Astrocyte (in vitro differentiated cells and primary cell): ENCODE data around the gene TSPAN2. TPM values are rescaled to one million over a fixed set of nuclear protein-coding genes. Genes with fewer than 3 reads are reported as not detected.
A peak's percentile ranks its signal among the peaks of the same experiment; 100 is the strongest.

Source experiments
- DNase-seq: peaks from one replicate; pipeline ENCODE4 v3.0.0-alpha.2; 2010; ENCODE audit warnings: low read depth
- FAIRE-seq: peaks from 2 replicates; lab custom pipeline; 2011; peaks lifted over from hg19 to GRCh38; lab: Jason Lieb, UNC
- H2AFZ ChIP-seq: 2 replicates; pipeline ENCODE4 v1.6.0; 2012; ENCODE audit warnings: low read depth, low read length, inconsistent platforms
- H3K27ac ChIP-seq: 2 replicates; pipeline ENCODE4 v1.5.1; 2011; ENCODE audit warnings: low read depth, low read length, inconsistent platforms
- H3K27me3 ChIP-seq: 2 replicates; pipeline ENCODE4 v1.6.0; 2011; ENCODE audit warnings: low read length, inconsistent platforms; ENCODE audit not compliant: insufficient read depth
- H3K36me3 ChIP-seq: 2 replicates; pipeline ENCODE4 v1.5.1; 2011; ENCODE audit warnings: low read length, inconsistent platforms; ENCODE audit not compliant: insufficient read depth
- H3K4me1 ChIP-seq: 2 replicates; pipeline ENCODE4 v1.5.1; 2011; ENCODE audit warnings: low read length, inconsistent platforms; ENCODE audit not compliant: insufficient read depth
- H3K4me2 ChIP-seq: 2 replicates; pipeline ENCODE4 v1.6.0; 2012; ENCODE audit warnings: low read length, inconsistent platforms
- H3K4me3 ChIP-seq: 2 replicates; pipeline ENCODE4 v1.5.1; 2011; ENCODE audit warnings: low read depth, mild to moderate bottlenecking, low read length, inconsistent platforms; ENCODE audit not compliant: insufficient read depth
- H3K79me2 ChIP-seq: 2 replicates; pipeline ENCODE4 v1.6.0; 2012; ENCODE audit warnings: mild to moderate bottlenecking, low read length, inconsistent platforms; ENCODE audit not compliant: insufficient read depth
- H3K9ac ChIP-seq: 2 replicates; pipeline ENCODE4 v1.6.0; 2012; ENCODE audit warnings: mild to moderate bottlenecking, low read length, inconsistent platforms
- H3K9me3 ChIP-seq: 2 replicates; pipeline ENCODE4 v1.5.1; 2012; ENCODE audit warnings: low read depth, mild to moderate bottlenecking, low read length, inconsistent platforms; ENCODE audit not compliant: insufficient read depth
- H4K20me1 ChIP-seq: 2 replicates; pipeline ENCODE4 v1.6.0; 2012; ENCODE audit warnings: low read length, inconsistent platforms; ENCODE audit not compliant: insufficient read depth
- H3K27ac Mint-ChIP-seq: one replicate; pipeline ENCODE4 v1.8.0; 2021; ENCODE audit warnings: mild to moderate bottlenecking, mixed read lengths; ENCODE audit not compliant: unreplicated experiment
- H3K27me3 Mint-ChIP-seq: one replicate; pipeline ENCODE4 v1.8.0; 2021; ENCODE audit warnings: low read depth, mixed read lengths; ENCODE audit not compliant: unreplicated experiment
- H3K36me3 Mint-ChIP-seq: one replicate; pipeline ENCODE4 v1.8.0; 2021; ENCODE audit warnings: low read depth, mixed read lengths; ENCODE audit not compliant: unreplicated experiment
- H3K4me1 Mint-ChIP-seq: one replicate; pipeline ENCODE4 v1.8.0; 2021; ENCODE audit warnings: low read depth, mixed read lengths; ENCODE audit not compliant: unreplicated experiment
- H3K4me3 Mint-ChIP-seq: one replicate; pipeline ENCODE4 v1.8.0; 2021; ENCODE audit warnings: mild to moderate bottlenecking, moderate library complexity, mixed read lengths; ENCODE audit not compliant: unreplicated experiment
- H3K9me3 Mint-ChIP-seq: one replicate; pipeline ENCODE4 v1.8.0; 2021; ENCODE audit warnings: mild to moderate bottlenecking, mixed read lengths; ENCODE audit not compliant: unreplicated experiment
- CTCF ChIP-seq: IDR thresholded peaks from 2 replicates; pipeline ENCODE4 v1.5.1; 2011; ENCODE audit warnings: low read depth, mild to moderate bottlenecking, inconsistent platforms, low read length, moderate library complexity; ENCODE audit not compliant: insufficient read depth
- EZH2 ChIP-seq: IDR thresholded peaks from 2 replicates; pipeline ENCODE4 v1.6.1; 2012; ENCODE audit warnings: mild to moderate bottlenecking, low read length, inconsistent platforms; ENCODE audit not compliant: insufficient read depth
- total RNA-seq: library from RNA; stranded (reverse); gene quantifications from 2 replicates; pipeline ENCODE4 v1.2.1, GENCODE V29; 2021

TSPAN2 gene
- total RNA-seq, 1 donor from 2014 or later: 23.7 TPM

- Mint-ChIP-seq H3K4me1 (peaks cover 6% of the 10 kb centered on the region), H3K27ac (peak overlapping the region; percentile 38), H3K27me3 (no peaks in the 10 kb centered on the region), H3K4me3 (peak overlapping the region; percentile 88), H3K9me3 (no peaks in the 10 kb centered on the region), H3K36me3 (peaks cover 2% of the 10 kb centered on the region)
- peak; percentile 72 for DNase-seq
- H3K9ac ChIP-seq: peak overlapping the region; percentile 78
- peak overlapping the region; percentile 97 for H3K4me2 ChIP-seq
- H3K4me3 ChIP-seq: peak overlapping the region; percentile 68
- peak overlapping the region; percentile 90 for H2AFZ ChIP-seq
- no peak for FAIRE-seq
- TF ChIP-seq EZH2: no peak
- TF ChIP-seq CTCF: no peak
- no peaks in the 10 kb centered on the region for H3K9me3 ChIP-seq
- no peaks in the 10 kb centered on the region for H4K20me1 ChIP-seq
- H3K4me1 ChIP-seq: peaks cover 14% of the 10 kb centered on the region
- no peaks in the 10 kb centered on the region for H3K36me3 ChIP-seq
- H3K27ac ChIP-seq: peak overlapping the region; percentile 89
- no peaks in the 10 kb centered on the region for H3K79me2 ChIP-seq
- peaks cover 3% of the 10 kb centered on the region for H3K27me3 ChIP-seq
Measured at GRCh38 chr1:115090540-115090939, 1.2 kb upstream of the TSPAN2 start.

GRCh38 chr1:115090186-115090490 lies 835 bp upstream of the TSPAN2 start:
- Histone ChIP-seq H3K27ac (peak overlapping the region; percentile 89), H4K20me1 (no peaks in the 10 kb centered on the region), H3K36me3 (no peaks in the 10 kb centered on the region), H3K27me3 (peaks cover 3% of the 10 kb centered on the region), H3K4me2 (peak overlapping the region; percentile 97), H3K9ac (peak overlapping the region; percentile 78), H3K9me3 (no peaks in the 10 kb centered on the region), H2AFZ (peak overlapping the region; percentile 90), H3K79me2 (no peaks in the 10 kb centered on the region), H3K4me3 (peak overlapping the region; percentile 68), H3K4me1 (peaks cover 14% of the 10 kb centered on the region)
- Mint-ChIP-seq H3K27ac (peak overlapping the region; percentile 38), H3K4me1 (peaks cover 8% of the 10 kb centered on the region), H3K27me3 (no peaks in the 10 kb centered on the region), H3K4me3 (peak overlapping the region; percentile 88), H3K9me3 (no peaks in the 10 kb centered on the region), H3K36me3 (peaks cover 2% of the 10 kb centered on the region)
- DNase-seq: peak; percentile 77
- TF ChIP-seq CTCF (no peak), EZH2 (no peak)
- FAIRE-seq: no peak

- TF ChIP-seq EZH2: no peak
- TF ChIP-seq CTCF: no peak
- H3K36me3 Mint-ChIP-seq: peaks cover 2% of the 10 kb centered on the region
- H3K4me1 Mint-ChIP-seq: peaks cover 12% of the 10 kb centered on the region
- Histone ChIP-seq H3K9me3 (no peaks in the 10 kb centered on the region), H3K27ac (no peak overlapping the region), H3K4me2 (peak overlapping the region; percentile 97), H2AFZ (peak overlapping the region; percentile 42), H3K4me3 (peak overlapping the region; percentile 68), H3K9ac (peak overlapping the region; percentile 75), H3K36me3 (no peaks in the 10 kb centered on the region), H3K4me1 (peaks cover 14% of the 10 kb centered on the region), H4K20me1 (no peaks in the 10 kb centered on the region), H3K79me2 (no peaks in the 10 kb centered on the region), H3K27me3 (peaks cover 3% of the 10 kb centered on the region)
- H3K4me3 Mint-ChIP-seq: peak overlapping the region; percentile 87
- H3K27ac Mint-ChIP-seq: no peak overlapping the region
- no peak for DNase-seq
- no peaks in the 10 kb centered on the region for H3K9me3 Mint-ChIP-seq
- no peak for FAIRE-seq
- no peaks in the 10 kb centered on the region for H3K27me3 Mint-ChIP-seq
Measured at GRCh38 chr1:115088871-115089419, 358 bp downstream of the TSPAN2 start.
